Measurements from ENCODE around the gene GRB7. TPM values are rescaled to one million over a fixed set of nuclear protein-coding genes. Genes with fewer than 3 reads are reported as not detected.

GRB7 gene
- total RNA-seq, 2 donors from 2014 or later: 3.4 to 5.8 TPM

GRCh38 chr17:39739885-39740356, 2.2 kb downstream of the GRB7 start:
- no peak for DNase-seq (ENCODE audit: low spot score)
- H3K27me3 ChIP-seq: peaks cover 4 to 5% of the 10 kb centered on the region in 2 donors
- H3K27ac ChIP-seq: no peak overlapping the region
- no peak for TF ChIP-seq CTCF (IDR thresholded peaks at IDR 0.05)
- no peaks in the 10 kb centered on the region for H3K9me3 ChIP-seq
- H3K4me1 ChIP-seq: peaks cover 0 to 39% of the 10 kb centered on the region in 2 donors
- peak overlapping the region in 1 of 2 donors; percentile 33 for H3K4me3 ChIP-seq
- no peaks in the 10 kb centered on the region for H3K36me3 ChIP-seq

GRCh38 chr17:39740357-39741111, 2.8 kb downstream of the GRB7 start:
- no peak for TF ChIP-seq CTCF (IDR thresholded peaks at IDR 0.05)
- Histone ChIP-seq H3K27ac (no peak overlapping the region), H3K27me3 (peaks cover 4 to 5% of the 10 kb centered on the region in 2 donors), H3K4me1 (peaks cover 0 to 39% of the 10 kb centered on the region in 2 donors), H3K36me3 (no peaks in the 10 kb centered on the region), H3K4me3 (peak overlapping the region in 1 of 2 donors; percentile 33), H3K9me3 (no peaks in the 10 kb centered on the region)
- no peak for DNase-seq (ENCODE audit: low spot score)

GRCh38 chr17:39742126-39742855, 4.6 kb downstream of the GRB7 start:
- no peaks in the 10 kb centered on the region for H3K36me3 ChIP-seq
- peaks cover 4 to 5% of the 10 kb centered on the region in 2 donors for H3K27me3 ChIP-seq
- DNase-seq (ENCODE audit: low spot score): no peak
- no peaks in the 10 kb centered on the region for H3K9me3 ChIP-seq
- H3K27ac ChIP-seq: no peak overlapping the region
- H3K4me1 ChIP-seq: peaks cover 0 to 39% of the 10 kb centered on the region in 2 donors
- TF ChIP-seq CTCF (IDR thresholded peaks at IDR 0.05): no peak
- no peak overlapping the region for H3K4me3 ChIP-seq

GRCh38 chr17:39742856-39743436, 5.2 kb downstream of the GRB7 start:
- no peak for DNase-seq (ENCODE audit: low spot score)

More at GRCh38 chr17:39742856-39743436, 5.2 kb downstream of the GRB7 start:
- Histone ChIP-seq H3K36me3 (no peaks in the 10 kb centered on the region), H3K27ac (no peak overlapping the region), H3K27me3 (peaks cover 4 to 5% of the 10 kb centered on the region in 2 donors), H3K4me3 (no peak overlapping the region), H3K9me3 (no peaks in the 10 kb centered on the region), H3K4me1 (peaks cover 0 to 35% of the 10 kb centered on the region in 2 donors)
- TF ChIP-seq CTCF (IDR thresholded peaks at IDR 0.05): no peak

All from right atrium auricular region (tissue), 2 donors.